ENCODE results near the gene DHFR.

DNA sequence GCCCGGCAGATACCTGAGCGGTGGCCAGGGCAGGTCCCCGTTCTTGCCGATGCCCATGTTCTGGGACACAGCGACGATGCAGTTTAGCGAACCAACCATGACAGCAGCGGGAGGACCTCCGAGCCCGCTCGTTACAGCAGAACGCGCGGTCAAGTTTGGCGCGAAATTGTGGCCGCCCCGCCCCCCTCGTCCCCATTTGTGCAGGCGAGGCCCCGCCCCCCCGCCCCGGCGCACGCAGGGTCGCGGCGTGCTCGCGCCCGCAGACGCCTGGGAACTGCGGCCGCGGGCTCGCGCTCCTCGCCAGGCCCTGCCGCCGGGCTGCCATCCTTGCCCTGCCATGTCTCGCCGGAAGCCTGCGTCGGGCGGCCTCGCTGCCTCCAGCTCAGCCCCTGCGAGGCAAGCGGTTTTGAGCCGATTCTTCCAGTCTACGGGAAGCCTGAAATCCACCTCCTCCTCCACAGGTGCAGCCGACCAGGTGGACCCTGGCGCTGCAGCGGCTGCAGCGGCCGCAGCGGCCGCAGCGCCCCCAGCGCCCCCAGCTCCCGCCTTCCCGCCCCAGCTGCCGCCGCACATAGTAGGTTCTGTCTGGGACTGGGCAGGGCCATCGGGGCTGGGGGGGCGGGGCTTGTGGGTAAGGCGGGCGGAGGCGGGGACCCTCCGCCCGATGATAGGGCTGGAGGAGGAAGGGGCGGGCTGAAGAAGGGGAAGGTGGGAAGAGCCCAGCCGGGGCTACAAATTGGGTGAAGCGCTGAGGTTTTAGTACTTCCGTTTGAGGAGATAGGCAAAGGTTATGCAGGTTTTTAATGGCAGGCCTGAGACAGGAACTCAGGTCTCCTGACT lies at the start of gene DHFR, which contains the start of gene MSH3:
- no peak for TF ChIP-seq FOXM1 (IDR thresholded peaks at IDR 0.05; ENCODE audit: borderline replicate concordance, low read depth)
- TF ChIP-seq EP300 (IDR thresholded peaks at IDR 0.05; ENCODE audit: borderline replicate concordance): peak; percentile 20; the same call in 1 of the 2 replicates

Measured in Ishikawa (cell line).